HG02763 (cell line): ENCODE data around the gene STUB1.

Experiments
- ATAC-seq: cut with Tn5 transposase; IDR thresholded peaks from one replicate; pipeline ENCODE4 v1.9.1; 2021; ENCODE audit warnings: mild to moderate bottlenecking, moderate library complexity; ENCODE audit not compliant: unreplicated experiment

STUB1 gene

GRCh38 chr16:693766-694165 is 13.6 kb downstream of the STUB1 start:
- no peak for ATAC-seq

- ATAC-seq: no peak
Measured at GRCh38 chr16:694187-694862, 14.1 kb downstream of the STUB1 start.

GRCh38 chr16:694863-695354 is 14.7 kb downstream of the STUB1 start:
- no peak for ATAC-seq

- no peak for ATAC-seq
Measured at GRCh38 chr16:695355-696089, 15.3 kb downstream of the STUB1 start.

- ATAC-seq: no peak
Measured at GRCh38 chr16:698911-699671, 18.9 kb downstream of the STUB1 start.

- no peak for ATAC-seq
Measured at GRCh38 chr16:700684-701584, 20.7 kb downstream of the STUB1 start.

GRCh38 chr16:702341-702740 is 22.1 kb downstream of the STUB1 start:
- no peak for ATAC-seq

GRCh38 chr16:703406-703805 is 23.2 kb downstream of the STUB1 start:
- ATAC-seq: no peak

- ATAC-seq: no peak
Measured at GRCh38 chr16:704047-704446, 23.8 kb downstream of the STUB1 start.

GRCh38 chr16:704552-705380 is 24.6 kb downstream of the STUB1 start:
- no peak for ATAC-seq

GRCh38 chr16:705431-706188 is 25.4 kb downstream of the STUB1 start, which contains the start of gene FBXL16:
Gene FBXL16 (minus strand): TSS chr16:705801. CDS start chr16:697405, 8,396 bp downstream.
- no peak for ATAC-seq

GRCh38 chr16:706189-707061 is 26.2 kb downstream of the STUB1 start:
- ATAC-seq: no peak

- no peak for ATAC-seq
Measured at GRCh38 chr16:707062-707538, 26.9 kb downstream of the STUB1 start.

GRCh38 chr16:708019-708418 is 27.8 kb downstream of the STUB1 start:
- no peak for ATAC-seq

GRCh38 chr16:708959-709358 is 28.7 kb downstream of the STUB1 start:
- ATAC-seq: no peak

GRCh38 chr16:709566-710499 is 29.6 kb downstream of the STUB1 start:
- no peak for ATAC-seq
